Esophagus muscularis mucosa (tissue), 4 donors: ENCODE results near the gene TBCB. TPM values are rescaled to one million over a fixed set of nuclear protein-coding genes. Genes with fewer than 3 reads are reported as not detected.

Experiments used
- DNase-seq: peaks from one replicate; pipeline ENCODE4 v3.0.0-alpha.2; 2017; ENCODE audit errors: extremely low spot score
- H3K27ac ChIP-seq, 4 donors: fragments of 200-600 bp; sonication (generic); replicated peaks in 1 of 4; 1 replicate in 3 of 4; 2 replicates in 1 of 4; pipeline ENCODE4 v1.5.1; 2016 to 2019; ENCODE audit warnings: mild to moderate bottlenecking in 1 of 4
- H3K27me3 ChIP-seq, 4 donors: fragments of 200-600 bp; sonication (generic); one replicate each; pipeline versions ENCODE4 v1.5.1 to v1.6.0; 2016 to 2019
- H3K36me3 ChIP-seq, 4 donors: fragments of 200-600 bp; sonication (generic); one replicate each; pipeline ENCODE4 v1.5.1; 2016 to 2019
- H3K4me1 ChIP-seq, 4 donors: fragments of 200-600 bp; sonication (generic); one replicate each; pipeline ENCODE4 v1.5.1; 2016 to 2019
- H3K4me3 ChIP-seq, 4 donors: fragments of 200-600 bp; sonication (generic); 1 replicate in 2 of 4; 2 replicates in 2 of 4; pipeline ENCODE4 v1.5.1; 2016 to 2019; ENCODE audit warnings: mild to moderate bottlenecking in 4 of 4, moderate library complexity in 1 of 4
- H3K9me3 ChIP-seq, 4 donors: fragments of 200-600 bp; sonication (generic); 1 replicate in 3 of 4; 2 replicates in 1 of 4; pipeline ENCODE4 v1.5.1; 2016 to 2019
- EP300 ChIP-seq: sonication (generic); formaldehyde crosslinking; IDR thresholded peaks from one replicate; pipeline ENCODE4 v1.6.1; 2017; ENCODE audit warnings: antibody characterized with exemption
- POLR2A ChIP-seq: fragments of 450-650 bp; IDR thresholded peaks from one replicate; pipeline ENCODE4 v1.6.1; 2017; ENCODE audit warnings: antibody characterized with exemption, moderate library complexity, mild to moderate bottlenecking, low read depth
- POLR2AphosphoS5 ChIP-seq, 2 donors: sonication (generic); formaldehyde crosslinking; IDR thresholded peaks; one replicate each; pipeline ENCODE4 v1.6.1; 2017; ENCODE audit warnings: antibody characterized with exemption in 2 of 2
- WGBS: methylation state at CpG from one replicate; pipeline ENCODE4 v1.1.5; 2018; 5-methylcytosine and 5-hydroxymethylcytosine counted together
- intact Hi-C: fragments of 100-400 bp; cut with DNase I; formaldehyde crosslinking; loops from one replicate; pipeline ENCODE4 v1.15.1; 2023
- total RNA-seq, 4 donors: library from RNA; depleted of rRNA; stranded (reverse); fragments of >200 nt; gene quantifications; one replicate each; pipeline versions ENCODE4 v1.1.0 to v1.2.1, GENCODE V29; 2016
- TF ChIP-seq, protein P1 (sequence below), 3 experiments: fragments of 200-600 bp in 2 of 3; fragments of 450-650 bp in 1 of 3; sonication (generic) in 2 of 3; IDR thresholded peaks; one replicate each; pipeline ENCODE4 v1.5.1; 2017 to 2019; ENCODE audit warnings: antibody characterized with exemption in 3 of 3, mild to moderate bottlenecking in 2 of 3, moderate library complexity in 1 of 3

Gene TBCB
- total RNA-seq, 4 donors from 2014 or later: 164 to 230 (median 192) TPM

DNA sequence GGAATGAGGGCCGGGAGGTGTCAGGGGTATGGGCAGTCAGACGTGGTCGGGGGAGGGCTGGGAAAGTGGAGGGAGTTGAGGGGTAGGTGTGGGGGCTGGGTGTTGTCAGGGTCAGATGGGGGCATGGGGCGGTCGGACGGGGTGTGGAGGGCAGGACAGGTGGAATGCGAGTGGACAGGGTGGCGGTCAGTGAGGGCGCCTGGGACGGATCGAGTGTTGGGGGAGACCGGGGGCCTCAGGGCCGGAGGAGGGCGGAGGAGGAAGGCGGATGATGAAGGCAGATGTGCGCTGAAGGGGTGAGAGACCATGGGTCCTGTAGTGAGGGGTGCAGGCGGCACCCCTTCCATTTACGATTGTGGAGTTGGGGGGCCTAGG, 5.7 kb downstream of the TBCB start:
- H3K36me3 ChIP-seq: peaks cover 45 to 96% (median 86%) of the 10 kb centered on the region in 4 donors
- TF ChIP-seq, protein P1, sequence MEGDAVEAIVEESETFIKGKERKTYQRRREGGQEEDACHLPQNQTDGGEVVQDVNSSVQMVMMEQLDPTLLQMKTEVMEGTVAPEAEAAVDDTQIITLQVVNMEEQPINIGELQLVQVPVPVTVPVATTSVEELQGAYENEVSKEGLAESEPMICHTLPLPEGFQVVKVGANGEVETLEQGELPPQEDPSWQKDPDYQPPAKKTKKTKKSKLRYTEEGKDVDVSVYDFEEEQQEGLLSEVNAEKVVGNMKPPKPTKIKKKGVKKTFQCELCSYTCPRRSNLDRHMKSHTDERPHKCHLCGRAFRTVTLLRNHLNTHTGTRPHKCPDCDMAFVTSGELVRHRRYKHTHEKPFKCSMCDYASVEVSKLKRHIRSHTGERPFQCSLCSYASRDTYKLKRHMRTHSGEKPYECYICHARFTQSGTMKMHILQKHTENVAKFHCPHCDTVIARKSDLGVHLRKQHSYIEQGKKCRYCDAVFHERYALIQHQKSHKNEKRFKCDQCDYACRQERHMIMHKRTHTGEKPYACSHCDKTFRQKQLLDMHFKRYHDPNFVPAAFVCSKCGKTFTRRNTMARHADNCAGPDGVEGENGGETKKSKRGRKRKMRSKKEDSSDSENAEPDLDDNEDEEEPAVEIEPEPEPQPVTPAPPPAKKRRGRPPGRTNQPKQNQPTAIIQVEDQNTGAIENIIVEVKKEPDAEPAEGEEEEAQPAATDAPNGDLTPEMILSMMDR (IDR thresholded peaks at IDR 0.05): no peak
- no peak for TF ChIP-seq POLR2A
- no peak for TF ChIP-seq POLR2AphosphoS5 (IDR thresholded peaks at IDR 0.05)
- no peak for TF ChIP-seq EP300
- DNase-seq: no peak
- no peak overlapping the region for H3K27ac ChIP-seq
- no peaks in the 10 kb centered on the region for H3K9me3 ChIP-seq
- no peaks in the 10 kb centered on the region for H3K27me3 ChIP-seq
- 90% methylated on average over 18 of the region's 18 CpGs for WGBS
- H3K4me1 ChIP-seq: peaks cover 10 to 32% (median 21%) of the 10 kb centered on the region in 4 donors
- no peak overlapping the region for H3K4me3 ChIP-seq
- intact Hi-C loops: no loop called here

DNA sequence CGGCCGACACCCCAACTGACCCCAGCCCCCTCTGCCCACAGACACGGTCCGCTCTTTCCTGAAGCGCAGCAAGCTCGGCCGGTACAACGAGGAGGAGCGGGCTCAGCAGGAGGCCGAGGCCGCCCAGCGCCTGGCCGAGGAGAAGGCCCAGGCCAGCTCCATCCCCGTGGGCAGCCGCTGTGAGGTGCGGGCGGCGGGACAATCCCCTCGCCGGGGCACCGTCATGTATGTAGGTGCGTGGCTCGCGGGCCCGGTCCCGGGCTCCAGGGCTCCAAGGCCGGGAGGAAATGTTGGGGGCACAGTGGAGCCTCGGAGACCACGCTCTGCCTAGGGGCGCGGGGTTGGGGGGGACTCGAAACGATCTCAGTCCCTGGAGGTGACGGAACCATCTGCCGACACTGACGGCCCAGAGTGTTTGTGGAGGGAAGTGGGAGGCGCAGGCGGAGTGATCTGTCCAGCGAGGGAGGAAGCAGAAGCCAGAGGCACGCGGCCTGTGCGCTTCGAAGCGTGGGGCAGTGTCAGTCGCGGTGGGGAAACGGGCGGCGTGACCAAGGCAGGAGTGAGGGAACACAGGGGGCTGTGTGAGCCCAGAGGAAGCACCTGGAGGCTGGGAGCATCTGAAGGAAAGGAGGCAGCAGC, 6.3 kb downstream of the TBCB start:
- 88% methylated on average over 40 of the region's 49 CpGs for WGBS
- Histone ChIP-seq H3K4me3 (no peak overlapping the region), H3K27ac (no peak overlapping the region), H3K36me3 (peaks cover 46 to 95% (median 86%) of the 10 kb centered on the region in 4 donors), H3K27me3 (no peaks in the 10 kb centered on the region), H3K4me1 (peaks cover 4 to 26% (median 14%) of the 10 kb centered on the region in 4 donors), H3K9me3 (no peaks in the 10 kb centered on the region)
- DNase-seq: no peak
- TF ChIP-seq POLR2A (no peak), EP300 (no peak), POLR2AphosphoS5 (IDR thresholded peaks at IDR 0.05) (no peak)
- TF ChIP-seq, protein P1 (IDR thresholded peaks at IDR 0.05): no peak
- intact Hi-C loops: no loop called here

DNA sequence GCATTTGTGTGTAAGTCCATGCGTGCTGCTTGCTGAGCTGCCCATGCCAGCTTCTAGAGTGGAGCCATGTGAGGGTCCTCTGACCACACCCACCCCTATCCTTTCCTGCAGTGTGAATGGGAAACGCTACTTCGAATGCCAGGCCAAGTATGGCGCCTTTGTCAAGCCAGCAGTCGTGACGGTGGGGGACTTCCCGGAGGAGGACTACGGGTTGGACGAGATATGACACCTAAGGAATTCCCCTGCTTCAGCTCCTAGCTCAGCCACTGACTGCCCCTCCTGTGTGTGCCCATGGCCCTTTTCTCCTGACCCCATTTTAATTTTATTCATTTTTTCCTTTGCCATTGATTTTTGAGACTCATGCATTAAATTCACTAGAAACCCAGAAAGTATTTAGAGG, 10.3 kb downstream of the TBCB start:
- Histone ChIP-seq H3K4me3 (no peak overlapping the region), H3K4me1 (peaks cover 11 to 22% (median 20%) of the 10 kb centered on the region in 4 donors), H3K27ac (no peak overlapping the region), H3K27me3 (no peaks in the 10 kb centered on the region), H3K9me3 (no peaks in the 10 kb centered on the region), H3K36me3 (peaks cover 34 to 57% (median 54%) of the 10 kb centered on the region in 4 donors)
- TF ChIP-seq POLR2A (no peak), POLR2AphosphoS5 (IDR thresholded peaks at IDR 0.05) (no peak), EP300 (no peak)
- TF ChIP-seq, protein P1 (IDR thresholded peaks at IDR 0.05): no peak
- intact Hi-C loops: no loop called here
- no peak for DNase-seq
- WGBS: 78% methylated on average over 9 of the region's 9 CpGs

- no peak for DNase-seq
- no peaks in the 10 kb centered on the region for H3K27me3 ChIP-seq
- H3K27ac ChIP-seq: peak overlapping the region; percentile 84 to 94 (median 89)
- WGBS: 9% methylated on average over 10 of the region's 10 CpGs
- intact Hi-C loops: no loop called here
- peaks cover 11 to 22% (median 20%) of the 10 kb centered on the region in 4 donors for H3K4me1 ChIP-seq
- peaks cover 26 to 29% (median 28%) of the 10 kb centered on the region in 4 donors for H3K36me3 ChIP-seq
- TF ChIP-seq EP300: no peak
- no peak for TF ChIP-seq POLR2AphosphoS5 (IDR thresholded peaks at IDR 0.05)
- no peak for TF ChIP-seq POLR2A
- TF ChIP-seq, protein P1 (IDR thresholded peaks at IDR 0.05): no peak
- H3K9me3 ChIP-seq: no peaks in the 10 kb centered on the region
- H3K4me3 ChIP-seq: peak overlapping the region; percentile 47 to 65 (median 54)
These were observed 13.1 kb downstream of the TBCB start for GRCh38 chr19:36128392-36128736.
